VCaP (cell line): ENCODE results near the gene FN3K.

ENCODE experiments used
- H3K27ac ChIP-seq: fragments of 450-650 bp; 2 replicates; pipeline ENCODE4 v1.5.1; 2017
- CTCF ChIP-seq: fragments of 450-650 bp; conservative IDR thresholded peaks from 2 replicates; pipeline ENCODE4 v1.5.1; 2017; ENCODE audit warnings: mild to moderate bottlenecking, moderate library complexity

The FN3K gene

GRCh38 chr17:82798752-82799151, 63.3 kb downstream of the FN3K start:
- no peak overlapping the region for H3K27ac ChIP-seq
- no peak for TF ChIP-seq CTCF

GRCh38 chr17:82799591-82799990, 64.2 kb downstream of the FN3K start:
- no peak for TF ChIP-seq CTCF
- H3K27ac ChIP-seq: no peak overlapping the region
